ENCODE data around the gene MKNK2.

DNA sequence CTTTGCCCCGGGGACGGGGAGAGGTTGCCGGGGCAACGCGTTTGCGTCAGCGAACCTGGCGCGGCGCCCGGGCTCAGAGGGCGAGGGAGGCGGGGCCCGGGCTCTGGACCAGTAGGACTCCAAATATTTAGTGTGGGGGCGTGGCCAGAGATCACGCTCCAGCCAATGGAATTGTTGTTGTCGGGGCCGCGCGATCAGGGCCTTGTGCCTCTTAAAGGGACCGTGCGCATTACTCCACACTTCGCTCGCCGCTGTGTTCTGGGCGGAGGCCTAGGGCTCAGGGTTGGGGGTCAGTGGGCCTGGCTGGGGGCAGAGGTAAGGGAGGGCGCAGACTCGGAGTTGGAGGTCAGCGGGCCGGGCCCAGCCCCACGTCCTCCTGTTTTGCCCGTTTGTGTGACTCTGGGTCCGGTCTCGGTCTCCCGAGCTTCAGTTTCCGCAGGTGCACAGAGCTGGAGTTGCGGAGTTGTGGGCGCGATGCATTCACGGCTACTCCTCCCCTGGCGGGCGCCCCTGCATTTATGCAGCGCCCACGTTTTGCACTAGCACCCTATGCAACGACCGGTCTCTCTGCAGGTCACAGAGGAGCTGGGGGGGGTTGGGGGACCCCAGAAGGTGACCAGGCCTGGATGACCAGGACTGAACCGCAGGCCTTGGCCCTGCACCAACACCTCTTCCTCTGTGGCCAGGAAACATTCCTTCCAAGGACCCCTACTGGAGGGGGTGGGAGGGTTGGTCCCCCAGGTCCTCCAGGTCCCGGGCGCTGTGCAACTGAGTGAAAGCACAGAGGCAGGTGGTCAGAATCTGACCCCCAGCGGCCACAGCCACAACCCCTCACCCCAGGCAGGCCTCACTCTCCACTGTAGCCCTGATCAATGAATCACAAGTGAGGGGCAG lies 10.7 kb upstream of the MKNK2 start:
- TF ChIP-seq CTCF (IDR thresholded peaks at IDR 0.05) = no peak
- TF ChIP-seq POLR2A (IDR thresholded peaks at IDR 0.05) = no peak

All from lower leg skin (tissue), 3 donors.